H1 (cell line): ENCODE data around the gene RERE. TPM values are rescaled to one million over a fixed set of nuclear protein-coding genes. Genes with fewer than 3 reads are reported as not detected.
A peak's percentile ranks its signal among the peaks of the same experiment; 100 is the strongest.

Experiments used
- CTCF ChIA-PET: fragments of 300-600 bp; sonication (Branson Sonifier 250); formaldehyde crosslinking; loops from one replicate; lab custom pipeline; 2021; ENCODE audit not compliant: partially characterized antibody; lab: Charles Lee
- POLR2A ChIA-PET: fragments of 300-600 bp; sonication (Branson Sonifier 250); formaldehyde crosslinking; loops from one replicate; lab custom pipeline; 2021; ENCODE audit warnings: inconsistent platforms; ENCODE audit not compliant: partially characterized antibody; lab: Charles Lee
- DNase-seq, 2 experiments: peaks; one replicate each; pipeline versions ENCODE4 v3.0.0 to v3.0.0-alpha.2; 2010 to 2022; ENCODE audit warnings: low spot score in 2 of 2, low read depth in 1 of 2, mixed read lengths in 1 of 2
- FAIRE-seq: peaks from 2 replicates; lab custom pipeline; 2011; peaks lifted over from hg19 to GRCh38; lab: Jason Lieb, UNC
- H2AFZ ChIP-seq: 2 replicates; pipeline ENCODE4 v1.8.1; 2012; ENCODE audit warnings: low read length, inconsistent platforms
- H2AK5ac ChIP-seq: 2 replicates; pipeline ENCODE4 v1.6.1; 2013; ENCODE audit warnings: low read depth, low read length
- H2BK120ac ChIP-seq: replicated peaks from 2 replicates; pipeline ENCODE3; 2013; ENCODE audit warnings: low read depth, low read length, inconsistent platforms
- H2BK12ac ChIP-seq: 2 replicates; pipeline ENCODE4 v1.6.1; 2013; ENCODE audit warnings: low read depth, low read length
- H2BK15ac ChIP-seq: 2 replicates; pipeline ENCODE4 v1.6.1; 2013; ENCODE audit warnings: low read length
- H2BK20ac ChIP-seq: 2 replicates; pipeline ENCODE4 v1.6.1; 2013; ENCODE audit warnings: low read length
- H2BK5ac ChIP-seq: 2 replicates; pipeline ENCODE4 v1.6.1; 2013; ENCODE audit warnings: low read depth, low read length
- H3K14ac ChIP-seq: 2 replicates; pipeline ENCODE4 v1.6.1; 2013; ENCODE audit warnings: inconsistent platforms; ENCODE audit not compliant: insufficient read length
- H3K18ac ChIP-seq: 2 replicates; pipeline ENCODE4 v1.6.1; 2013; ENCODE audit warnings: low read length; ENCODE audit errors: extremely low read depth
- H3K23ac ChIP-seq: 2 replicates; pipeline ENCODE4 v1.6.1; 2013; ENCODE audit warnings: inconsistent platforms; ENCODE audit not compliant: insufficient read length
- H3K23me2 ChIP-seq: 2 replicates; pipeline ENCODE4 v1.6.1; 2013; ENCODE audit warnings: low read depth, low read length
- H3K27ac ChIP-seq: 2 replicates; pipeline ENCODE4 v1.6.1; 2011; ENCODE audit warnings: low read depth, low read length, inconsistent platforms
- H3K27me3 ChIP-seq, 4 experiments: replicated peaks in 1 of 4; 1 replicate in 1 of 4; 2 replicates in 3 of 4; pipeline versions ENCODE4 v1.6.1 to v1.8.1; 2011 to 2013; ENCODE audit warnings: low read length in 3 of 4, mild to moderate bottlenecking in 3 of 4, inconsistent platforms in 2 of 4, mixed read lengths in 2 of 4, moderate library complexity in 1 of 4; ENCODE audit not compliant: control insufficient read depth in 3 of 4, insufficient read depth in 3 of 4; ENCODE audit errors: extremely low read depth in 1 of 4
- H3K36me3 ChIP-seq, 4 experiments: 2 replicates each; pipeline versions ENCODE4 v1.6.1 to v1.8.1; 2011 to 2013; ENCODE audit warnings: mild to moderate bottlenecking in 4 of 4, low read length in 3 of 4, moderate library complexity in 2 of 4, control low read depth in 1 of 4, inconsistent platforms in 1 of 4; ENCODE audit not compliant: insufficient read depth in 4 of 4, control insufficient read depth in 2 of 4
- H3K4ac ChIP-seq: replicated peaks from 2 replicates; pipeline ENCODE3; 2013; ENCODE audit warnings: low read length, low read depth, mixed read lengths, inconsistent platforms; ENCODE audit not compliant: insufficient read length
- H3K4me1 ChIP-seq, 4 experiments: replicated peaks in 1 of 4; 1 replicate in 1 of 4; 2 replicates in 3 of 4; pipeline versions ENCODE4 v1.6.1 to v1.8.1; 2011 to 2013; ENCODE audit warnings: low read length in 3 of 4, inconsistent platforms in 2 of 4, mixed read lengths in 1 of 4; ENCODE audit not compliant: insufficient read depth in 4 of 4, control insufficient read depth in 3 of 4
- H3K4me2 ChIP-seq, 2 experiments: 2 replicates each; pipeline versions ENCODE4 v1.6.1 to v1.8.1; 2011 to 2013; ENCODE audit warnings: low read depth in 2 of 2, low read length in 2 of 2, control low read depth in 1 of 2, inconsistent platforms in 1 of 2, mild to moderate bottlenecking in 1 of 2; ENCODE audit not compliant: insufficient read depth in 1 of 2
- H3K4me3 ChIP-seq, 4 experiments: fragments of 200-600, 300-600 bp in 1 of 4; sonication (generic), shearing (Covaris generic), sonication (Bioruptor Twin) in 1 of 4; 2 replicates each; pipeline versions ENCODE4 v1.5.1 to v1.8.1; 2011 to 2016; ENCODE audit warnings: low read length in 4 of 4, low read depth in 3 of 4, control low read depth in 2 of 4, inconsistent platforms in 2 of 4, mild to moderate bottlenecking in 2 of 4, mixed read lengths in 1 of 4, moderate library complexity in 1 of 4; ENCODE audit not compliant: insufficient read depth in 2 of 4; ENCODE audit errors: extremely low read depth in 1 of 4
- H3K56ac ChIP-seq: replicated peaks from 2 replicates; pipeline ENCODE3; 2013; ENCODE audit warnings: low read depth, mild to moderate bottlenecking, mixed read lengths, low read length, inconsistent platforms; ENCODE audit not compliant: insufficient read length
- H3K79me1 ChIP-seq: 2 replicates; pipeline ENCODE4 v1.6.1; 2013; ENCODE audit warnings: low read depth, low read length, control low read depth
- H3K79me2 ChIP-seq, 2 experiments: 2 replicates each; pipeline versions ENCODE4 v1.6.1 to v1.8.1; 2012 to 2013; ENCODE audit warnings: low read length in 2 of 2, mild to moderate bottlenecking in 2 of 2, inconsistent platforms in 1 of 2; ENCODE audit not compliant: insufficient read depth in 2 of 2, control insufficient read depth in 1 of 2
- H3K9ac ChIP-seq, 4 experiments: replicated peaks in 1 of 4; 1 replicate in 1 of 4; 2 replicates in 3 of 4; pipeline versions ENCODE4 v1.6.1 to v1.8.1; 2011 to 2013; ENCODE audit warnings: low read depth in 3 of 4, low read length in 3 of 4, control low read depth in 2 of 4, mild to moderate bottlenecking in 2 of 4, moderate library complexity in 2 of 4, inconsistent platforms in 1 of 4; ENCODE audit errors: extremely low read depth in 1 of 4
- H3K9me3 ChIP-seq, 2 experiments: 2 replicates each; pipeline versions ENCODE4 v1.6.1 to v1.8.1; 2012 to 2013; ENCODE audit warnings: mild to moderate bottlenecking in 2 of 2, moderate library complexity in 2 of 2, control low read depth in 1 of 2, inconsistent platforms in 1 of 2, low read depth in 1 of 2, low read length in 1 of 2, mixed read lengths in 1 of 2; ENCODE audit not compliant: insufficient read depth in 2 of 2
- H4K20me1 ChIP-seq, 2 experiments: replicated peaks in 1 of 2; 2 replicates each; pipeline versions ENCODE3 to v1.8.1; 2011 to 2013; ENCODE audit warnings: inconsistent platforms in 2 of 2, low read length in 2 of 2, mild to moderate bottlenecking in 1 of 2; ENCODE audit not compliant: insufficient read depth in 2 of 2, control insufficient read depth in 1 of 2
- H4K5ac ChIP-seq: 2 replicates; pipeline ENCODE4 v1.6.1; 2013; ENCODE audit warnings: low read length, low read depth, mixed read lengths, inconsistent platforms; ENCODE audit not compliant: insufficient read length
- H4K8ac ChIP-seq: 2 replicates; pipeline ENCODE4 v1.8.0; 2013; ENCODE audit warnings: mild to moderate bottlenecking, moderate library complexity, low read length, inconsistent platforms; ENCODE audit not compliant: insufficient read depth; ENCODE audit errors: extremely low read depth
- H4K91ac ChIP-seq: replicated peaks from 2 replicates; pipeline ENCODE3; 2013; ENCODE audit warnings: low read length, mixed read lengths, inconsistent platforms; ENCODE audit not compliant: insufficient read length
- TAF1 ChIP-seq: IDR thresholded peaks from 2 replicates; pipeline ENCODE4 v1.6.1; 2011; ENCODE audit warnings: mild to moderate bottlenecking, low read depth, low read length
- WGBS, 2 experiments: shearing (Covaris generic) in 1 of 2; methylation state at CpG; one replicate each; pipeline versions ENCODE4 v1.1.6 to v1.1.7; 2013 to 2015; ENCODE audit warnings: low lambda C conversion rate in 2 of 2, mixed read lengths in 2 of 2, inconsistent platforms in 1 of 2, low coverage in 1 of 2, missing lambda C conversion rate in 1 of 2; ENCODE audit not compliant: insufficient replicate concordance in 2 of 2, insufficient coverage in 1 of 2, insufficient read length in 1 of 2; ENCODE audit errors: extremely low coverage in 1 of 2, missing lambda C conversion rate in 1 of 2; 5-methylcytosine and 5-hydroxymethylcytosine counted together
- polyA plus RNA-seq, 7 experiments: library from polyadenylated mRNA; depleted of rRNA in 3 of 7; stranded (reverse) in 5 of 7; unstranded in 2 of 7; fragments of >200 nt in 5 of 7; fragments of 200-250 nt in 2 of 7; gene quantifications; 1 replicate in 5 of 7; 2 replicates in 1 of 7; 4 replicates in 1 of 7; pipeline versions ENCODE4 v1.2.1 to v1.2.3, GENCODE V29; 2011 to 2013; ENCODE audit warnings: missing spikeins in 2 of 7, mixed read lengths in 2 of 7
- total RNA-seq: library from RNA; stranded (reverse); fragmentation: NEBNext Ultra II Directional; extraction: Animal tissue kit (Norgen Biotek cat#: 25700); gene quantifications from 2 replicates; pipeline ENCODE4 v1.2.1, GENCODE V29; 2021

RERE gene
- total and polyA plus RNA-seq, 2 of the 8 experiments (the other 6 are each of a cell fraction or from before 2014, with no cell fraction given): 15.3 to 142 TPM

DNA sequence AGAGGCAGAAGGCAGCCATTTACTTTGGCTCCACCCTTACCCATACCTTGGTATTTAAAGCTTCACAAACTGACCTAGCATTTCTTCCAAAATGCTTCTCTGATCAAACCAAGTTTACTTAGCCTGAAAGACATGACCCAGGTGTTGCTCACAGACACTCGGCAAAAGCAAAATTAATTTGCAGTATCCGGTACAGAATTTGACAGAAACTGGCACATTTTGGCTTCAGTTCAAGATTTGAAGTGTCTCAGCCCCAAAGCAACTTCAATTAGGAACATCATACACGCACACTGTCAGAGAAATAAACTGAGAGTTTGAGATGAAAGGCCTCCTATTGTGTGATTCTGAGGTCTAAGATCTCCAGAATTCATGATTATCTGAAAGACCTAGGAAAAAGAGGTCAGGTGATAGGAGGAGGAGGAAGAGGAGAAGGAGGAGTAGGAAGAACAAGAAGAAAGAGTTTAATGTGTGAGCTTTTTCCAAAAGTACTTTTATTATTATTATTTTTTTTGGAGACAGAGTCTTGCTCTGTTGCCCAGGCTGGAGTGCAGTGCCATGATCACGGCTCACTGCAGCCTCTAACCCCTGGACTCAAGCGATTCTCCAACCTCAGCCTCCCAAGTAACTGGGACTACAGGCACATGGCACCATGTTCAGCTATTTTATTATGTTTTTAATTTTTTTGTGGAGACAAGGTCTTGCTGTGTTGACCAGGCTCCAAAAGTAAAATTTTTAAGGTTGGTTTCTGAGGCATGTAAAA is 355.9 kb downstream of the RERE start:
- Histone ChIP-seq H2BK5ac (peak overlapping the region; percentile 78; the same call in 1 of the 2 replicates), H3K36me3 (no peaks in the 10 kb centered on the region; a peak in 1 of 8 replicates), H3K14ac (no peak overlapping the region), H2BK12ac (no peak overlapping the region), H3K4me2 (peak overlapping the region; percentile 63 to 68; a peak in 3 of 4 replicates), H2BK20ac (no peak overlapping the region), H3K27me3 (no peaks in the 10 kb centered on the region), H3K79me2 (peaks cover 0 to 26% of the 10 kb centered on the region in 2 experiments; a peak in 2 of 4 replicates), H3K23me2 (no peaks in the 10 kb centered on the region), H2BK120ac (no peak overlapping the region), H3K9me3 (no peaks in the 10 kb centered on the region), H2AK5ac (peak overlapping the region; percentile 6; the same call in 1 of the 2 replicates), H3K4ac (no peak overlapping the region), H4K8ac (no peak overlapping the region), H3K79me1 (0 out of 2 replicates have a peak, but pooled peaks cover 3% of the 10 kb centered on the region), H3K27ac (peak overlapping the region; percentile 47; the same call in 1 of the 2 replicates), H4K5ac (no peak overlapping the region), H3K9ac (no peak overlapping the region), H3K4me3 (no peak overlapping the region), H3K18ac (peak overlapping the region; percentile 9; the same call in 1 of the 2 replicates), H2BK15ac (no peak overlapping the region), H4K20me1 (no peaks in the 10 kb centered on the region), H3K4me1 (peaks cover 18 to 41% (median 31%) of the 10 kb centered on the region in 4 experiments), H3K23ac (no peak overlapping the region), H4K91ac (no peak overlapping the region), H3K56ac (no peak overlapping the region), H2AFZ (no peak overlapping the region)
- FAIRE-seq: no peak
- ChIA-PET CTCF (interaction anchor here (1.0 to 2.0 kb wide), 8 partner anchors 9 to 388 kb away, joined by 3 to 10 read pairs (median 4); no protein-coding TSS in a partner anchor), POLR2A (interaction anchor here (0.8 kb wide), 1 partner anchor 12 kb away, joined by 4 read pairs; no protein-coding TSS in a partner anchor)
- DNase-seq: no peak
- WGBS, 2 experiments: 77% methylated on average over 5 of the region's 5 CpGs; no CpG with 5 or more reads in 1 of the 2 experiments
- no peak for TF ChIP-seq TAF1
